Lower lobe of right lung (tissue), 2 donors: ENCODE measurements around the gene ELK1. TPM values are rescaled to one million over a fixed set of nuclear protein-coding genes. Genes with fewer than 3 reads are reported as not detected.
"Not testable (repeated sequence)": the region's sequence is repeated elsewhere in the genome, so short reads cannot be mapped to it uniquely, and the experiment has no call there.

Source experiments
- ATAC-seq, 2 donors: fragments of 200-7000 bp; cut with Tn5 transposase; one replicate each; pipeline ENCODE4 v1.9.1; 2020 to 2022; ENCODE audit warnings: mild to moderate bottlenecking in 2 of 2, moderate library complexity in 2 of 2
- DNase-seq: peaks from one replicate; pipeline ENCODE4 v3.0.0-alpha.2; 2020
- H3K27ac ChIP-seq: fragments of 200-600 bp; one replicate; pipeline ENCODE4 v1.8.0; 2022
- H3K27me3 ChIP-seq: fragments of 200-600 bp; one replicate; pipeline ENCODE4 v1.8.0; 2022; ENCODE audit warnings: low read depth
- H3K36me3 ChIP-seq: fragments of 200-600 bp; one replicate; pipeline ENCODE4 v1.8.0; 2022; ENCODE audit warnings: mild to moderate bottlenecking
- H3K4me1 ChIP-seq: fragments of 200-600 bp; one replicate; pipeline ENCODE4 v1.8.0; 2022
- H3K4me3 ChIP-seq: fragments of 200-600 bp; one replicate; pipeline ENCODE4 v1.8.0; 2022; ENCODE audit warnings: mild to moderate bottlenecking
- H3K9me3 ChIP-seq: fragments of 200-600 bp; one replicate; pipeline ENCODE4 v1.8.0; 2022
- intact Hi-C: fragments of 100-400 bp; cut with DNase I; formaldehyde crosslinking; loops from one replicate; pipeline ENCODE4 v1.11.0; 2022
- total RNA-seq: library from RNA; stranded (reverse); fragmentation: NEBNext Ultra II Directional; extraction: Animal tissue kit (Norgen Biotek cat#: 25700); gene quantifications from one replicate; pipeline ENCODE4 v1.2.1, GENCODE V29; 2021
- TF ChIP-seq, protein P1 (sequence below): fragments of 200-600 bp; IDR thresholded peaks from one replicate; pipeline ENCODE4 v1.8.0; 2022; ENCODE audit warnings: antibody characterized with exemption, mild to moderate bottlenecking
- donor health status: DM: no; HTN: yes; CAD: no; lungs with severe emphysema.

Gene ELK1
- total RNA-seq, 1 donor from 2014 or later, result 25.3 TPM

DNA sequence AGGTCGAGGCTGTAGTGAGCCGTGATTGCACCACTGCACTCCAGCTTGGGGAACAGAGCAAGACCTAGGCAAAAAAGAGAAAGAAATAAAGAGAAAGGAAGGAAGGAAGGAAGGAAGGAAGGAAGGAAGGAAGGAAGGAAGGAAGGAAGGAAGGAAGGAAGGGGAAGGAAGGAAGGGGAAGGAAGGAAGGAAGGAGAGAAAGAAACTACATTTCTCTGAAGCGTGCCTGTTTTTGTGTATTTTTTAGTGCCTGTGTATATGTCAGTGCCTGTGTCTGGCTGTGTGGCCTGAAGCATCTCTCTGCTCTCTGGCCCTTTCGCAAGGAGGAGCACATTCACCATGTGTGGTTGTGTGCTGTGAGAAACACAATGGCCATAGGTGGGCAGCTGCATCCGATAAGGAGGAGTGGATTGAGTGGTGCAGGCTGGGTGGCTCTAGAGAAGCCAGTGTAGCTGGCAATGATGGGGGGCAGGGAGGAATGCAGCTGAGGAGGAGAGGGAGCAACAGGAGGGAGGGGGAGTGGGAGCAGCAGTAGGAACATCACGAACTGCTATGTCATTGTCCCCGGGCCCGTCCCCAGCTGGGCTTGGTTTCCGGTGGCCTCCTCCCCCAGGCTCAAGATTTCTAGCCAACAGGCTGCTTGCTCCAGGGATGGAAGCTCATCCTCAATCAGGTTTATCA, 42.1 kb downstream of the ELK1 start:
- intact Hi-C loops, result no loop called here
- Histone ChIP-seq H3K9me3 (no peaks in the 10 kb centered on the region), H3K27ac (no peak overlapping the region), H3K27me3 (no peaks in the 10 kb centered on the region), H3K36me3 (no peaks in the 10 kb centered on the region), H3K4me1 (no peaks in the 10 kb centered on the region), H3K4me3 (no peak overlapping the region)
- no peak for DNase-seq
- ATAC-seq, result no peak
- TF ChIP-seq, protein P1, sequence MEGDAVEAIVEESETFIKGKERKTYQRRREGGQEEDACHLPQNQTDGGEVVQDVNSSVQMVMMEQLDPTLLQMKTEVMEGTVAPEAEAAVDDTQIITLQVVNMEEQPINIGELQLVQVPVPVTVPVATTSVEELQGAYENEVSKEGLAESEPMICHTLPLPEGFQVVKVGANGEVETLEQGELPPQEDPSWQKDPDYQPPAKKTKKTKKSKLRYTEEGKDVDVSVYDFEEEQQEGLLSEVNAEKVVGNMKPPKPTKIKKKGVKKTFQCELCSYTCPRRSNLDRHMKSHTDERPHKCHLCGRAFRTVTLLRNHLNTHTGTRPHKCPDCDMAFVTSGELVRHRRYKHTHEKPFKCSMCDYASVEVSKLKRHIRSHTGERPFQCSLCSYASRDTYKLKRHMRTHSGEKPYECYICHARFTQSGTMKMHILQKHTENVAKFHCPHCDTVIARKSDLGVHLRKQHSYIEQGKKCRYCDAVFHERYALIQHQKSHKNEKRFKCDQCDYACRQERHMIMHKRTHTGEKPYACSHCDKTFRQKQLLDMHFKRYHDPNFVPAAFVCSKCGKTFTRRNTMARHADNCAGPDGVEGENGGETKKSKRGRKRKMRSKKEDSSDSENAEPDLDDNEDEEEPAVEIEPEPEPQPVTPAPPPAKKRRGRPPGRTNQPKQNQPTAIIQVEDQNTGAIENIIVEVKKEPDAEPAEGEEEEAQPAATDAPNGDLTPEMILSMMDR, result no peak

DNA sequence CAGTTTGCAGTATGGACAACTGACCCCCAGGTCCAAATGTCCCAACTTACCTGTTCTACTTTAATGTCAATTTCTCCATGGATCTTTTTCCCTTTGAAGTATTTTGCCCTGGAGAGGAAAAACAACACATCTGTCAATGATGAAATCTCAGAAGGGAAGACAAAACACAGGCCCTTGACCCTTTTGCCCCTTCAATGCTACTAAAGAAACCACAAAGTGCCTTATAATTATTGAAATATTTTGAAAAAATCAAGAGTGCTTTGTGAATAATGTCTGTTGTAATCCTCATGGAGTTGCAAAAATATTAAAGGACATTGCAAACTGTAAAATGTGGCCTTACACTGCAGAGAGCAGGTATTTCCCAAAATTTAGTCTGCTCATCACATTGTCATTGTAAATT, 43.3 kb downstream of the ELK1 start:
- H3K4me1 ChIP-seq, result no peaks in the 10 kb centered on the region
- no peak overlapping the region for H3K4me3 ChIP-seq
- no peak for DNase-seq
- TF ChIP-seq, protein P1, result no peak
- no peak for ATAC-seq
- no peaks in the 10 kb centered on the region for H3K36me3 ChIP-seq
- intact Hi-C loops, result no loop called here
- H3K27me3 ChIP-seq, result no peaks in the 10 kb centered on the region
- no peak overlapping the region for H3K27ac ChIP-seq
- H3K9me3 ChIP-seq, result no peaks in the 10 kb centered on the region

DNA sequence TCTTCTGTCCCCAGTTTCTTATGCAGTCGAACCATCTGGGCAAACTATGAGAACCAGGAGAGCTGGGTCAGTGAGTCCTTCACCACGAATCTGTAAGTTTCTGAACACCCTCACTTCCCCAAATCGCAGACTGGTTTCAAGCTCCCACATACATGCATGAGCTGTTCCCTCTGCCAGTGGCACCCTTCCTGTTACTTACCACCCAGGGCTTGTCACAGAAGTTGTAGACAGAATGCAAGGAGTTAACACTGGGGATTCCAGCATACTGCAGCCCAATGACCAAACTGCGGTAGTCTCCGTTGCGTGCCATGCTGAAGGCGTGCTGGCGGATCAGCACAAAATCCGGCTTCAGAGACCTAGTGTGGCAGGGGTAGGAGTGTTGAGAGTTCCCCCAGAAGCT, 45.3 kb downstream of the ELK1 start:
- Histone ChIP-seq H3K27ac (no peak overlapping the region), H3K4me1 (no peaks in the 10 kb centered on the region), H3K27me3 (no peaks in the 10 kb centered on the region), H3K36me3 (no peaks in the 10 kb centered on the region), H3K9me3 (no peaks in the 10 kb centered on the region), H3K4me3 (no peak overlapping the region)
- ATAC-seq, result no peak
- TF ChIP-seq, protein P1, result no peak
- DNase-seq, result no peak
- intact Hi-C loops, result no loop called here

DNA sequence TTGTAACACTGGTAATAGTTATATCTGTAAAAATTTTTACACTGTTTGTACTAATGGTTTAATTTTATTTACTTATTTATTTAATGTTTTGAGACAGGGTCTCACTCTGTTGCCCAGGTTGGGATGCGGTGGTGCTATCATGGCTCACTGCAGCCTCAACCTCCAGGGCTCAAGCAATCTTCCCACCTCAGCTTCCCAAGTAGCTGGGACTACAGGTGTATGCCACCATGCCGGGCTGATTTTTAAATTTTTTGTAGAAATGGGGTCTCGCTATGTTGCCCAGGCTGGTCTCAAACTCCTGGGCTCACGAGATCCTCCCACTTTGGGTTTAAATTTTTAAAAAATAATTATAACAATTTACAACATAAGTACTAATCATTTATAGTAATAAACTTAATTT, 47.2 kb downstream of the ELK1 start:
- H3K4me1 ChIP-seq, DNase-seq, H3K36me3 ChIP-seq, H3K9me3 ChIP-seq, H3K4me3 ChIP-seq, H3K27ac ChIP-seq, intact Hi-C loops, H3K27me3 ChIP-seq, ATAC-seq: not testable (repeated sequence)

DNA sequence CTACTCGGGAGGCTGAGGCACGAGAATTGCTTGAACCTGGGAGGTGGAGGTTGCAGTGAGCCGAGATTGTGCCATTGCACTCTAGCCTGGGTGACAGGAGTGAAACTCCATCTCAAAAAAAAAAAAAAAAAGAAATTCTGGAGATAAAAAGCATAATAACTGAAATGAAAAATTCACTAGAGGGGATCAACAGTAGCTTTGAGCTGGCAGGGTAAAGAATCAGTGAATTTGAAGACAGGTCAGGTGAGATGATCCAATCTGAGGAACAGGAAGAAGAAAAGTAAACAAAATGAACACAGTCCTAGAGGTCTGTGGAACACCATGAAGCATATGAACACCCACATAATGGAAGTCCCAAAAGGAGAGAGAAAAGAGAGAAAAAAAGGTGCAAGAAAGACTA, 53.1 kb downstream of the ELK1 start:
- intact Hi-C loops, result no loop called here
- Histone ChIP-seq H3K4me1 (no peaks in the 10 kb centered on the region), H3K4me3 (no peak overlapping the region), H3K9me3 (no peaks in the 10 kb centered on the region), H3K27ac (no peak overlapping the region), H3K27me3 (no peaks in the 10 kb centered on the region), H3K36me3 (no peaks in the 10 kb centered on the region)
- TF ChIP-seq, protein P1, result no peak
- DNase-seq (no peak), ATAC-seq (no peak)

DNA sequence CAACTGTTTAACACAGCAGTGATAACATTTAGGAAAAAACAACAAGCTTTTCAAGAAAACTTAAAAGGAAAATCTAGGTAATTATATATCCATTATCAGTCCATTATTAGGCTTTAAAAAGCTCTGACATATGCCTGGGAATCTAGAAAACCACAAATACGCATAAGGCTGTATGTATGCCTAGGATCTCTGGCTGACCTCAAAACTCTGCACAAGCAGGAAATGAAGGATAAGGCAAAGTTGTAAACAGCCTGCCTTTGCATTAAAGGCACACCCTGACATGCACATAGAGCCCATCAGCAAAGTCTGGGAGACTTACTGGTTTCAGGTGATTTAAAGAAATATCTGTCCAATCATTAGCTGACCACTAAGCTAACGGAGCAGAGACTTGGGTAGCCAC, 54.1 kb downstream of the ELK1 start:
- Histone ChIP-seq H3K27ac (no peak overlapping the region), H3K4me3 (no peak overlapping the region), H3K27me3 (no peaks in the 10 kb centered on the region), H3K4me1 (no peaks in the 10 kb centered on the region), H3K36me3 (no peaks in the 10 kb centered on the region), H3K9me3 (no peaks in the 10 kb centered on the region)
- ATAC-seq (no peak), DNase-seq (no peak)
- intact Hi-C loops, result no loop called here
- TF ChIP-seq, protein P1, result no peak
